HG03139 (cell line): Measurements from ENCODE around the gene ABLIM1.
A peak's percentile ranks its signal among the peaks of the same experiment; 100 is the strongest.

Experiments
- ATAC-seq: cut with Tn5 transposase; IDR thresholded peaks from one replicate; pipeline ENCODE4 v1.9.1; 2021; ENCODE audit not compliant: unreplicated experiment

The ABLIM1 gene

DNA sequence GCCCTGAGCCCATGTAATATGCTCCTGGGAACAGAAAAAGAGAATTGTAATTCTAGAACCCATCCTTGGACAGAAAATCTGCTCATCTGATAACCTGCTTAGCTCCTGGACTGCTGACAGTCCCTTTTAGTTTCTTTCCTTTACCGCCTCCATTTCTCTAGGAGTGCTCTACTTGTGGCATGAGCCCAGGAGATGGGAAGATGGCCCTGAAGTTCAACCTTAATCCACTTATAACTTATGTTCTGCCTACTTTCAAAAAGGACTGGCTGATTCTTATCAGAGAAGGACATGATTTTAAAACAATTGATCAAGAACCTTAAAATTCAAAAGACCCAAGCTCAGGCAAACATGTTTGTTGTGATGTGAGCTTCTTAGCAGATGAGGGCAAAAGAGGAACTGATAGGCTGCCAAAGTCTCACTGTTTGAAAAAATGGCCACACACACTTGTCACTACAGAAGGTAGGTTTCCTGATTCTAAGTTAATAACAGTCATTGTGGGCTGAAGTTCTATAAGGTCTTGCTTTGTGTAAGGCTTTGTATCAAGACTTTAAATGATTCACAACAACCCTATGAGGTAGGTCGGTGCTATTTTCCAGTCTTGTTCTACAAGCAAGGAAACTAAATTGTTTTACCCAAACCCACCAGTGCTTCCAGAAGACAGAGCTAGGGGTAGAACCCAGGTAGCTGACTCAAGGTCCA, 159.5 kb downstream of the ABLIM1 start:
- peak; percentile 54 for ATAC-seq

DNA sequence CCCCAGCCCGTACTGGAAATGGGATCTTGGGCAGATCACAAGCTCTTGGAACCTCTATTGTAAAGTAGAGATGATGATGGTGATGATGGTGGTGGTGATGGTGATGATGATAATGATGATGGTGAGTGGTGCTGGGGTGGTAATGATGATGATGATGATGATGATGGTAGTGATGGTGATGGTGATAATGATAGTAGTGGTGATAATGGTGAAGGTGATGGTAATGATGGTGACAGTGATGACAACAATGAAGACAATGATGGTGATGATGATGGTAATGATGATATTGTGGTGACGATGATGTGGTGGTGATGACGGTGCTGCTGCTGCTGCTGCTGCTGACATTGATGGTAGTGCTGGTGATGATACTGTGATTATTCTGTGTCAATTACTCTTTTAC, 162.8 kb downstream of the ABLIM1 start:
- ATAC-seq = no peak

DNA sequence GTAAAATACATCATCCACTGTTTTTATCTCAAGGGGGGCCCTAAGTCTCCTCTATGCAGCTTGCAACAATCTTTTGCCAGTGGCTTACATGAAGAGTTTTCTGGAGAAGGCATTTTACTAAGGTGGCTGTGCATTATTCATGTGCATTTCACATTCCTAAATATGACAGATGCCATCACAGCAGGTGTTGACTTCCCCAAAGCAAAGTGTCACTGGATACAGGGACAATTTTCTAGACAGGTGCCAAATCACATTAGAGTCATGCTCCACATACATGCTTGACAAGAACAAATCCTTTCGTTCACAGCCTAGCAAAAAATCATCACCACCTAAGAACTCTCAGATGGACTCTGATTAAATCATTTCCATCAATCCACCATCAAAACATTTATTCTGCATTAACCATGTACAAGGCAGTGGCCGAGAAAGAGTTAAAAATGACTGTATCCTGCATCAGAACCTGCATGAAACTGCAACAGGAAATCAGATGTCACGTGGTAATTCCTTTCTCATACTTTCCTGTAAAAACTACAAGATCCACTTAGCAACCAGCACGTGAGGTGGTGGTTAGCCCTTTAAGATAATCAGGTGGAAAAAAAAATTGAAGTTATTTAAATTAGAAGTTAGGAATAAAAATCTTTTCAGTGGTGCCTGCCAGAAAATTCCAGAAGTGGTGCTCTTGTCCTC, 165.6 kb downstream of the ABLIM1 start:
- no peak for ATAC-seq

DNA sequence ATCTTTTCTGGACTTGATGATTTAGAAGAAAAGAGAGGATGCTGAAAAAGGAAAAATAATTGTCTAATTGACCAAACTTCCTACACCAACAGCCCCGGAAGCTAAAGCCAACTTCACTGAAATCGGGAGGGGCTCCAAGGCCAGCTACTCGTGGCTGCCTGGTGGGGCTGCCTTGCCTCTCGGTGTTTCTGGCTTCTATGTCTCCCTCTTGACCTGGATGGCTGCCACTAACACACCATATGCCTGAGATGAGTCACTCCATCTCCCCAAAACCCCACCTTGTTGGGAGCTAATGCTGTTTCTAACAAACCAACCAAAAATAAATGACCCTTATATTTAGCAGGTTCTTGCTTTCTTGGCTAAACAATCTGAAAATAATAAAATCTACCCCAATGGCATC, 166.1 kb downstream of the ABLIM1 start:
- ATAC-seq = no peak

DNA sequence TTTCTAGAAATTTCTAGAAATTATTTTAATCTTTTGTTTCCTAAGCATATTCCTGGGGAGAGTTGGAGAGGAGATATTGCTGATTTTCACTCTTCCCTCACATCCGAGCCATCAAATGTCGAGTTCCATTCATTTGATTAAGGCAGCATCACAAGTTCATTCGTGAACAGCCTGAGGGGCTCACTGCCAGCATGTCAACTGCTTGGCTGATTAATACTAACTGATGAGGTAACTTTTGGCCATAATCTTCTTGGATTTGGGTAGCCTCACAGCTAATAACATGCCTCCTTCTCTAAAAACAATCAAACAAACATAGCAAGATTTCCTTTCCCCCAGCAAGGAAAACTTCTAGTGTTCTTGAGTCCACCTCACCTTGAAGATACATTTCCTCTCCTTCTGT, 166.7 kb downstream of the ABLIM1 start:
- no peak for ATAC-seq

DNA sequence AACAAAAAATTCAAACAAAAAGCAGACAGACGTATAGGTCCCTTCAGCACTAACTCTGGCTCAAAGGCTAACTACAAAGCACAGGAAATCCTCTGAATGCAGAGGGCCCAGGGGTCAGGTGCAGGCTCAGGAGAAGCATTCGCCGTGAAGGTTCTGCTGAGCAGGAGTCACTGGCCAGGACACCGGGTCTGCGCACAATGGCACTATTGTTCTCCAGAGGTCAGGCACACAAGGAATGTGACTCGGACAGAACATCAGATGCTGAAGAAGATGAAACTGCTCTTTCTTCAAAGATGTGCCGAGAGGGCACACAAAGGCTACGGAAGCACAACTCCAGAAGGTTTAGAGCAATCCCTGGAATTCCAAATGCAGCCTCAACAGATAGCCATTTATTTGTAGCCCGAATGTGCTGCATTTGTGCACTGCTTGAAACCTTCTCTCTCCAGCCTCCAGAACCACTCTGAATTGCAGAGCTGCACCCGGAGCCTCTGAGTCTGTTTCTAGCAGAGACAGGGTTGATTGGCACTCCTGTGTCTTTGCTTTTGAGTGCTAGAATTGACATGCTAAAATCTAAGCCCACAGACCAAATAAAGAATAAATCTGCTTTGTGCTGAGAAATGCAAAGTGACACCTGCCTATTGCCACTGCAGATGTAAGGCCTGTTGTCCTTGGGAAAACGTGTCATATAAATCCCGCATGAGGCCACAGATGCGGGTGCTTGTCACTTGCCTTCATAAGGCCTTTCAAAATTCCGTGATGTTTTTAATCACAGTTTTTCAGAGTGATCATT, 168.4 kb downstream of the ABLIM1 start:
- no peak for ATAC-seq

DNA sequence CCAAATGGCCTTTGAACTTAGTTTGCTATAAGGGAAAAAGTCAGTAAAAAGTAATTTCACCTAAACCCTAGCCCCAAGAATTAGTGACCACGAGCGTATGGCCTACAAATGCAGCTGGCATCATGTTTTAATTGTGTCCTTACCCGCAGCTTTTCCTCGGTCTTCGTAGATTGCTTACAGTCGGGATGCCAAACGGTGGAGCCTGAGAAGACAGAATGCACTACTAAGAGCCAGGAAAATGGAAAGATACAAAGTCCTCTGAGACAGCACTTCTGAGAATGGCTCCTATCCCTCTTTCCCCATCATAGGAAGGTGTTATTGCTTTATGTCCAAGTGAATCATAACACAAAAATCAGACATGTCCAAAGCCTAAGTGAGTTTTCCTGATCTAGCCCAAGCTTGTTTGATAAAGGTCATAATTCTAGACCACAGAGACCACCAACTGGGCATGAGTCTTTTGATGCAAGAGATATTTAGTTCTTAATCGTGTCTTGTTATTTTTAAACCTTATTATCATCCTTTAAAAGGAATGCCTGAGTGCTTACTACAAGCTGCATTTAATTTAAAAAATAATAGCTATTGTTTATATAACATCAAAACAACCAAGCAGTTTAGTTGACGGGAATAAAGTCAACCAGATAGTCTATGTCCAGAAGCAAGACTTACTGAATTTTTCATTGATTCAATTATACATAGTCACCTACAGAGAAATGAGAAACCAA, 170.1 kb downstream of the ABLIM1 start:
- no peak for ATAC-seq

DNA sequence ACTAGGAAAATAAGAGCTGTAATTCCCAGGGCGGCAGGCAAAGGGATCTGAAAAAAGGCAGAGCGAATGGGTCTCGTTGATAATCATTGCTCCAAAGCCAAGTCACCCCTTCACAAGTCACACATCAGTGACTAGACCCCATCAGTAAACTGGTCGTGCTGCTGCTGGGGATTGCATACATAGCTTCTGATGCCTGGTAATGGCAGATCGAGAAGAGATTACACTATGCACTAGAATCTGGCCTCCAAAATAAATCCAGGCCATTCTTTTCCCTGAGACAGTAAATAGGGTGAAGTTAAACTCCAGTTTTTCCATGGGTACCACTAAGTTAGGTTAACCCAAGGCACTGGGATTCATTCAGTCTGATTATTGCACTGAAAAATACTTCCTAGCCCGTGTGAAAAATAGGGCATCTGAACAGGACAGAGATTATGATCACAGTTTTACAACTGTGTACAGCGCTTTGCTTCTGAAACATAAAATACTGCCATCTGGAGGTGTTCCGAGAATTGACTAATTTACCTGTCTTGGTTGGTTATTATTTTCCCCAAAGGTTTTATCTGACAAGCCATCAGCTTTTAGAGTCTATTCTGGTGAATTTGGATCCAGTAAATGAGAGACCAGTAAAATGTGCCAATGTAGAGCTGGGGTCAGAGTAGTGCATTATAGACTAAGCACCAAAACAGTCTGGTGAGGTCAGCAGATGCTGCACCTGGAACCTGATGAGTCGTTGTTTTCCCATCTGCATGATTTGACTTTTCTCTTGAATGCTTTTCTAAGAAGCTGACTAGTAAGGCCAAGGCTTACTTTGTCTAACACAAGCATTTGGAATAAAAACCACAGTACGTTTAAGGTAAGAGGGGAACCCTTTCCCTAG, 170.9 kb downstream of the ABLIM1 start:
- no peak for ATAC-seq

DNA sequence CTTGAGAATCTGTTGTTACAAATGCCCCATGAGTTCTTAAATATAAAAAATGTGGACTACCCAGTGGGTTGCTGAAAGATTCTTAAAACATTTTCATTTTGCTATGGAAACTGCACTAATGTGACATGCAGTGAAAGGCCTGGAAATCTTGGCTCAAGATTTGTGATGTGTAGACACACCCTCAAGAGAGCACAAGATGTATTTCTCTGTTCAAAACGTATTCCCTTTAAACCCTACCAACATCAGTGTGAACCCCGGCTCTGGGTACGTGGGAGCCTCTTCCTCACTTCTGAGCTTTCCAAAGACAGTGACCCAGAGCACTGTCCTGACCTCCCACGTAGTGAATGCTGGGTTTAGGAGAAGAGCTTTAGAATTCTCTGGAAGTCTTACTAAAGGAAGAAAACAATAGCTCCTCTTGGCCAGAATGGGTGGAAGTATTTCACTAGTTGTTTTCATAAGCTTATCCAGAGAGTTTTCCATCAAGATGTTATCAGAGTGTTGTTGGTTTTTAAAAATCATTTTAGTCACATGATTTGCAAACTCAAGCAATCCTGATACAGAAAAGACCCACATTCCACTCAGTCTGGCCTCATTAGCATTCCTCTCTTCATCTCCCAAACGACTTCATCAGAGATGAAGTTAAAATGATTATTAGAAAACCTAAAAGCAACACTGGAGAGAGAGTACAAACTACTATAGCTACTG, 172.2 kb downstream of the ABLIM1 start:
- no peak for ATAC-seq

DNA sequence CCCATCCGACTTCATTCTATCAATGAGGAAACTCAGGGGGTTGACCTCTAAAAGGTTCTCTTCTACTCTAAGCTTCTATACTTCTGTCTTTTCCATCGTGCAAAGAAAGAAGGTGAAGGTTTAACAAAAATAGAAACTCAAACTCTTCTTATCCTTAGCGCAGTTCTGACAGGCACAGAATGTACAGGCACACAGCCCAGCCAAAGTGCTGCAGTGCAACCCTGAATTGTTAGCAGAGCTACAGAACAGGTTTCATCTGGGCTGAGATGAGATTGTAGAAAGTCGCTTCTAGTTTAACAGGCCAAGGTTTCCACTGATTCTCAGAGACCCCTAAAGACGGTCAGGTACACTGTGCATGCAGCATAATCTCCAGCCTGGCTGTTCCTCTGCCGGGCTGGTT, 174.5 kb downstream of the ABLIM1 start:
- ATAC-seq = no peak

DNA sequence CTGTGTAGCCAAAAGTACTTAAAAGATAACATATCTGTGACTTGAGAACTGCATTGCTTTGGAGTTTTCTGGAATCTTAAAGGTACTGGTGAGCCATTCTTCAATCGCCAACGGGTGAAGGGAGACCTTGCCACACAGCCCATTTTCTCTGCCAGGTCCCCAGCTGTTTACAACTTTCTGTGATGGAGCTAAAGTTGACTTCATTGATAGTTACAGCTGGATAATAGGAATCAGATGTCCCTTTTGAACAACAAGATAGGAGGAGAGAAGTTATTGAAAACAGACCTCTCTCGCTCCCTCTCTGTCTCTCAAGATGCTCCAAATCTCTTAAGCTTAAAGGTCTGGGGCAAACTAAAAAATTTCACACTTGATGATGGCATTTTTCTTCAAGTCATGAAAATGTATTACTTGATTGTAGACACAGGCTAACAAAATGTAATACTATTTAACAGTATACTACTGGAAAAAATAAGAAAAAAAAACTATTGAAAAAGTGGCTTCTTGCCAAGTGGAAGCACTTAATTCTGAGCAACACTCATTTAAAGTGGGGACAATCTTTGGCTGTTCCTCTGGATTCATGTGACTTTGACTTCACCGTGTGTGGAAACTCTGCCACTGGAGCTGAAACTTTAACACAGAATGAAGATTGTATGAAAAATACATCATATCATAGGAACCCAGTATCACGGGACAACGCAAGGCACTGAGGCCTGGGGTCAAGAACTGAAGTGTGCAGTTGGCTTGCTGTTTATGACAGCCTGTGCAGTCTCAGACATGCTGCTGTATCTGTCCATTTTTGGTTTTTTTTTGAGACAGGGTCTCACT, 175.4 kb downstream of the ABLIM1 start:
- no peak for ATAC-seq

DNA sequence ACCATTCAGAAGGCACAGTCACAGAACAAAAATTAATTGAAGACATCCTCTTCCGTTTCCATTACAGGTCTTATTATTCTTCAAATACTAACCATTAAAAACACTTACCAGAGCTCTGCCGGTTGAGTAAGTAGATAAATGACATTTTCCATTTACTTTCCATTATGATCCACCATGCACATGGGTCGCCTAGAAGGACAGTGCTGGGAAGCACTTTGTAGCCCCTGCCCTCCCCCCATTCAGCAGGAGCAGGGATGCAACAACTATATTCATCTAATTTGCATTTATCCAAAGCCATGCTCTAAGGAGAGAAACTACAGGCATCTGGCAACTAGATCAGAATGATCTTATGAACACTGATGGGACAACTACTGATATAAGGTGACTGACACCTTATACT, 177.0 kb downstream of the ABLIM1 start:
- no peak for ATAC-seq

DNA sequence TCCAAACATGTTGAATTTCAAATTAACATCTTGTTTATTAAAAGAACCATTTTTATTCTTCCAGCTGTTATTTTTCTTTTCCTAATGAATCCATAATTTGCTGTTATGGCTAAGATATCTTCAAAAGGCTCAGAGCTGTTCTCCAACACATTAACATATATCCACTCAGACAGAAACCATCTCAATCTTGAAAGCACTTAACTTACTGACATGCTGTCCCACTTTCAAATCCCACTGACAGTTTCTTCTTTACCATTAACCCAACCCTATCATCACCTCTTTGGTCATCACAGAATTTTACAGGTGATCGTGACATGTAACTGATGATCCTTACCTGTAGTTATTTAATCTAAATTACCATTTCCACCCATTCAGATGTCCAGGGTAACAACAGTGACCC, 178.2 kb downstream of the ABLIM1 start:
- ATAC-seq = no peak

DNA sequence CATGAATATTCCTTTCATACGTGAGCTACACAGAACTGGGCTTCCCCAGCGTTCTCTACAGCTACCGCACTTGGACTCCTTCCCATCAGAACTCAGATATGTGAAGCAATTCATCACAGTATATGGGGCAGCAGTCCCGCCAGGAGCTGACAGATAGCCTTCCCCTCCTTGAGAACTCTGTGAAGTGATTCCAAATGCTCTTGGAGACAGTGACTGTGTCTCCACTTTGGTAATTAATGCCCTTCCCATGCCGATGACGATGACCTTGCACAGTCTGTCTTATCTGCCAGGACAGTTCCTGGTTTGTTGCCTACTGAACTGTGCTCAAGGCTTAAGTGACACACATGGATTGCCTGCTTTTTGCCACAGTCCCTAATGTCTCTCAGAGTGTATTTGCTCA, 178.8 kb downstream of the ABLIM1 start:
- ATAC-seq = no peak

DNA sequence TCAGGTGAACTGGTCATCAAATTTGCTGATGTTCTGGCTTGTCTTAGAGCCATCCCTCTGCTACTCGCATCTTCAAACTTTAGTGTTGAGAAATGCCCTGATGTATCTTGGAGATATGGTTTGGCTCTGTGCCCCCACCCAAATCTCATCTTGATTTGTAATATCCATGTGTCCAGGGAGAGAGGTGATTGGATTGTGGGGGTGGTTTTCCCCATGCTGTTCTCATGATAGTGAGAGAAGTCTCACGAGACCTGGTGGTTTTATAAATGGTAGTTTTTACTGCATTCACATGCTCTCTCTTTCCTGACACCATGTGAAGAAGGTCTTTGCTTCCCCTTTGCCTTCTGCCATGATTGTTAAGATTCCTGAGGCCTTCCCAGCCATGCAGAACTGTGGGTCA, 179.8 kb downstream of the ABLIM1 start:
- ATAC-seq = no peak

DNA sequence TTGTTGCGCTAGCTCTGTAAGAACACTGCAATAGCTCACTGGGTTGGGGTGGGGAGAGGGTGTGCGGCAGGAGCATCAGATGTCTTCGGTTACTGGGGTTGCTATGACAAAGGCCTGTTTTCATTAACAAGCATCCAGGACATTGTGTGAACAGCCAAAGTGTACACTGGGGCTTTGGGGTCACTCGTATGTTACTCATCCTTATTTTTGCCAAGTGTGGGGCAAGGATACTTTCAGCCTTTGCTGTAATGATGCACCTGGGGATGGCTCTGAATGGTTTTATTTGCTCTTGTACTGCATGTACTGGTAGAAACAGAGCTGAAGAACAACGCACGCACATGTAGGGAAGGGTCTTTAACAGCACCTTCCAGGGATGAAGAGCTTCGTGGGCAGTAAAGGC, 180.8 kb downstream of the ABLIM1 start:
- ATAC-seq = no peak

DNA sequence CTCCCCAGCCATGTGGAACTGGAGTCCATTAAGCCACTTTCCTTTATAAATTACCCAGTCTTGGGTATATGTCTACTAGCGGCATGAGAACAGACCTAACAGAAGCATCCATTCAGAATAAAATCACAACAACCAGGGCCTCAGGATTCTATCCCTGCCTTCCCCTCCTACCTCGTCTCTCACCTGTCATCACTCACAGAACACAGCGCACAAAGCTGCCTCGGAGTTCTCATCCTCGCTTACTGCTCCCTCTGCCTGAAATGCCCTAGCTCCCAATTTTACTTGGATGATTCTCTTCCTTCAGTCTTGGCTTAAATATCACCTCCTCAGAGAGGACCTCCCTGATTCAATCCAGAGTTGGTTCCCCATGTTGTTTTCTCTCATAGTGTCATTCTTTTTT, 183.1 kb downstream of the ABLIM1 start:
- no peak for ATAC-seq

DNA sequence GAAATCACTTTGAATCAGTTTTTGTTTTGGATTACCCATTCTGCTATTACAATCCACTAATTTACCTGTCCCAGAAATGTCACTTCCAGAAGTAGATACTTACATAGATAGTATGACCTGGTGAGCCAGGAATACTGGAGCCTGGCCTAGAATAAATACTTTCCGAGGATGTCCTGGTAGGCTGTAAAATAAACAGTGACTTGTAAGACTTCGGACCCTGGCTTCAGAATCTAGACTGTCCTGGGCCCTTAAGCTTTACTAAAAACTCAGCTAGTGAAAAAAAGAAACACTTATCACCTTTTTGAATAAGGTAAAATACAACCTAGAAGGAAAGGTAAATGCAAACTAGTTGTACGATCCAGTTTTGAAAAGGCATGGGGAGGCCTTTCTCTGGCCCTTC, 184.3 kb downstream of the ABLIM1 start:
- no peak for ATAC-seq

DNA sequence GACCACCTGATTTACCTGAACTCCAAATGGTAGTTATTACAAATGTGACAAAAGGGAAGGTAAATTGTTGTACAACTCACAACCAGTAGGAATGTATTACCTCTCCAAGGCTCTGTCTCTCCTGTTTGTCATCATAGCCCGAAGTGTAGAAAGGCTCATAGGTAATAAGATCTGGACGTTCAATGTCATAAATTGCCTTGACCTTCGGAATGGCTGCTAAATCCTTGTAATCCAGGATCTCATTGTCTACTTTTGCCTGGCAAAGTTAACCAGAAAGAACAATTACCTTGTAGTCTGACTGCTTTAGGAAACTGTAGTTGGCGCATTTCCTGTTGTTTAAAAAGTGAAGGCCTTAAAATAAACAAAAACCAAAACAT, 185.2 kb downstream of the ABLIM1 start:
- no peak for ATAC-seq
